GM23338 (cell line): ENCODE results near the gene FGF3. TPM values are rescaled to one million over a fixed set of nuclear protein-coding genes. Genes with fewer than 3 reads are reported as not detected.

Experiments
- ATAC-seq: fragments of 200-7000 bp; cut with Tn5 transposase; 3 replicates; pipeline ENCODE4 v1.9.1; 2020
- DNase-seq: peaks from one replicate; pipeline ENCODE4 v3.0.0-alpha.2; 2015; ENCODE audit warnings: low spot score
- H2AFZ ChIP-seq: fragments of 200-600 bp; sonication (generic); 2 replicates; pipeline ENCODE4 v1.8.0; 2016; ENCODE audit warnings: antibody characterized with exemption, mild to moderate bottlenecking, moderate library complexity
- H3F3A ChIP-seq: fragments of 200-600 bp; sonication (generic); replicated peaks from 2 replicates; pipeline ENCODE4 v1.8.0; 2017; ENCODE audit warnings: antibody characterized with exemption, mixed run types, low read depth
- H3K27ac ChIP-seq: fragments of 200-600 bp; sonication (generic); 2 replicates; pipeline ENCODE4 v1.6.1; 2016; ENCODE audit warnings: low read depth
- H3K27me3 ChIP-seq: fragments of 200-600 bp; sonication (generic); 2 replicates; pipeline ENCODE4 v1.8.0; 2016; ENCODE audit warnings: mild to moderate bottlenecking, mixed run types, moderate library complexity; ENCODE audit not compliant: insufficient read depth
- H3K36me3 ChIP-seq: fragments of 200-600 bp; sonication (generic); 2 replicates; pipeline ENCODE4 v1.8.0; 2016; ENCODE audit warnings: mild to moderate bottlenecking; ENCODE audit not compliant: insufficient read depth
- H3K4me1 ChIP-seq: fragments of 200-600 bp; sonication (generic); 2 replicates; pipeline ENCODE4 v1.8.0; 2016; ENCODE audit warnings: mild to moderate bottlenecking, moderate library complexity; ENCODE audit not compliant: insufficient read depth
- H3K4me2 ChIP-seq: fragments of 200-600 bp; sonication (generic); 2 replicates; pipeline ENCODE4 v1.7.1; 2017; ENCODE audit warnings: mixed run types
- H3K4me3 ChIP-seq: fragments of 200-600 bp; sonication (generic); 2 replicates; pipeline ENCODE4 v1.6.1; 2016; ENCODE audit warnings: mixed run types
- H3K79me2 ChIP-seq: fragments of 200-600 bp; sonication (generic); replicated peaks from 2 replicates; pipeline ENCODE4 v1.8.0; 2017; ENCODE audit warnings: mild to moderate bottlenecking; ENCODE audit not compliant: insufficient read depth
- H3K9me2 ChIP-seq: fragments of 200-600 bp; sonication (generic); 2 replicates; pipeline ENCODE4 v1.8.0; 2017; ENCODE audit not compliant: insufficient read depth
- H4K20me1 ChIP-seq: fragments of 200-600 bp; sonication (generic); replicated peaks from 2 replicates; pipeline ENCODE4 v1.8.0; 2017; ENCODE audit warnings: mild to moderate bottlenecking; ENCODE audit not compliant: insufficient read depth
- H3K27ac Mint-ChIP-seq: 2 replicates; pipeline ENCODE4 v1.8.0; 2020; ENCODE audit warnings: inconsistent platforms, mild to moderate bottlenecking, moderate library complexity, mixed read lengths
- H3K27me3 Mint-ChIP-seq: 3 replicates; pipeline ENCODE4 v1.8.0; 2022; ENCODE audit warnings: low read depth, mild to moderate bottlenecking, moderate library complexity, mixed read lengths, inconsistent platforms; ENCODE audit not compliant: insufficient read depth, poor library complexity
- H3K36me3 Mint-ChIP-seq: 3 replicates; pipeline ENCODE4 v1.8.0; 2021; ENCODE audit warnings: low read depth, mild to moderate bottlenecking, inconsistent platforms, moderate library complexity, mixed read lengths
- H3K4me1 Mint-ChIP-seq: 3 replicates; pipeline ENCODE4 v1.8.0; 2020; ENCODE audit warnings: mild to moderate bottlenecking, inconsistent platforms, mixed read lengths
- H3K4me3 Mint-ChIP-seq: 3 replicates; pipeline ENCODE4 v1.8.0; 2021; ENCODE audit warnings: moderate library complexity, mild to moderate bottlenecking, inconsistent platforms, mixed read lengths
- H3K9me3 Mint-ChIP-seq: 3 replicates; pipeline ENCODE4 v1.8.0; 2020; ENCODE audit warnings: moderate library complexity, mild to moderate bottlenecking, inconsistent platforms, mixed read lengths
- CREB1 ChIP-seq: fragments of 250-450 bp; sonication (Bioruptor Pico); IDR thresholded peaks from 2 replicates; pipeline ENCODE4 v1.5.0; 2020; ENCODE audit warnings: low read depth, mild to moderate bottlenecking, moderate library complexity
- ETS1 ChIP-seq: IDR thresholded peaks from 2 replicates; pipeline ENCODE4 v1.6.1; 2016; ENCODE audit warnings: antibody characterized with exemption
- EZH2 ChIP-seq: fragments of 200-600 bp; sonication (generic); IDR thresholded peaks from one replicate; pipeline ENCODE4 v1.8.0; 2017; ENCODE audit warnings: antibody characterized with exemption, mild to moderate bottlenecking, low read depth; ENCODE audit not compliant: unreplicated experiment
- EZH2phosphoT487 ChIP-seq: fragments of 200-600 bp; sonication (generic); IDR thresholded peaks from one replicate; pipeline ENCODE4 v1.8.1; 2018; ENCODE audit warnings: antibody characterized with exemption; ENCODE audit not compliant: unreplicated experiment
- JUNB ChIP-seq: IDR thresholded peaks from one replicate; pipeline ENCODE4 v1.6.1; 2016; ENCODE audit warnings: antibody characterized with exemption; ENCODE audit not compliant: unreplicated experiment
- NANOG ChIP-seq: IDR thresholded peaks from 2 replicates; pipeline ENCODE4 v1.6.1; 2016; ENCODE audit warnings: antibody characterized with exemption, borderline replicate concordance
- POLR2AphosphoS5 ChIP-seq: IDR thresholded peaks from 2 replicates; pipeline ENCODE4 v1.6.1; 2016; ENCODE audit warnings: antibody characterized with exemption, low read depth
- STAT1 ChIP-seq: IDR thresholded peaks from one replicate; pipeline ENCODE4 v1.6.1; 2016; ENCODE audit warnings: antibody characterized with exemption; ENCODE audit not compliant: unreplicated experiment
- ZNF114 ChIP-seq: fragments of 250-450 bp; sonication (Bioruptor Pico); IDR thresholded peaks from 2 replicates; pipeline ENCODE4 v1.5.0; 2020; ENCODE audit warnings: mild to moderate bottlenecking, moderate library complexity
- ZNF331 ChIP-seq: fragments of 250-450 bp; sonication (Bioruptor Pico); IDR thresholded peaks from 2 replicates; pipeline ENCODE4 v1.5.0; 2020; ENCODE audit warnings: low read depth, mild to moderate bottlenecking, moderate library complexity
- ZNF462 ChIP-seq: fragments of 250-450 bp; sonication (Bioruptor Pico); IDR thresholded peaks from 2 replicates; pipeline ENCODE4 v1.5.0; 2020; ENCODE audit warnings: mild to moderate bottlenecking, moderate library complexity
- polyA plus RNA-seq: library from polyadenylated mRNA; unstranded; fragments of >200 nt; fragmentation: Nextera tagmentation; extraction: Ambion mirVana; gene quantifications from 2 replicates; pipeline ENCODE4 v1.2.1, GENCODE V29; 2016
- total RNA-seq: library from RNA; depleted of rRNA; stranded (reverse); fragments of >200 nt; shearing (Covaris generic); gene quantifications from 2 replicates; pipeline ENCODE4 v1.2.3, GENCODE V29; 2014
- TF ChIP-seq, protein P1 (sequence below), 2 experiments: fragments of 200-600 bp in 1 of 2; sonication (generic) in 1 of 2; conservative IDR thresholded peaks; 2 replicates each; pipeline versions ENCODE4 v1.5.1 to v1.6.1; 2016 to 2017; ENCODE audit warnings: antibody characterized with exemption in 2 of 2, low read depth in 2 of 2, mild to moderate bottlenecking in 2 of 2, moderate library complexity in 1 of 2
- TF ChIP-seq, protein P2 (sequence below): IDR thresholded peaks from one replicate; pipeline ENCODE4 v1.6.1; 2018; ENCODE audit warnings: antibody characterized with exemption; ENCODE audit not compliant: unreplicated experiment

The FGF3 gene
- total and polyA plus RNA-seq, 2 experiments from 2014 or later = 1.2 TPM; not detected in 1

GRCh38 chr11:69807106-69807815 lies 12.0 kb downstream of the FGF3 start:
- H3K4me2 ChIP-seq = no peak overlapping the region
- no peaks in the 10 kb centered on the region; the same call in 1 of the 2 replicates for H3K9me2 ChIP-seq
- no peak overlapping the region for H3K4me3 Mint-ChIP-seq
- no peaks in the 10 kb centered on the region for H4K20me1 ChIP-seq
- no peaks in the 10 kb centered on the region for H3K36me3 Mint-ChIP-seq
- no peaks in the 10 kb centered on the region for H3F3A ChIP-seq
- H3K79me2 ChIP-seq = no peaks in the 10 kb centered on the region
- no peak overlapping the region for H3K4me3 ChIP-seq
- H3K27ac ChIP-seq = no peak overlapping the region
- H3K36me3 ChIP-seq = no peaks in the 10 kb centered on the region
- DNase-seq (no peak), ATAC-seq (no peak)
- H2AFZ ChIP-seq = no peak overlapping the region
- peaks cover 13% of the 10 kb centered on the region for H3K27me3 Mint-ChIP-seq
- TF ChIP-seq JUNB (no peak), POLR2AphosphoS5 (no peak), NANOG (no peak), CREB1 (CRISPR knock-in tag) (no peak), ZNF462 (CRISPR knock-in tag) (no peak), STAT1 (no peak), ZNF114 (CRISPR knock-in tag) (no peak), EZH2 (no peak), EZH2phosphoT487 (no peak), ETS1 (no peak), ZNF331 (CRISPR knock-in tag) (no peak)
- TF ChIP-seq, protein P1, sequence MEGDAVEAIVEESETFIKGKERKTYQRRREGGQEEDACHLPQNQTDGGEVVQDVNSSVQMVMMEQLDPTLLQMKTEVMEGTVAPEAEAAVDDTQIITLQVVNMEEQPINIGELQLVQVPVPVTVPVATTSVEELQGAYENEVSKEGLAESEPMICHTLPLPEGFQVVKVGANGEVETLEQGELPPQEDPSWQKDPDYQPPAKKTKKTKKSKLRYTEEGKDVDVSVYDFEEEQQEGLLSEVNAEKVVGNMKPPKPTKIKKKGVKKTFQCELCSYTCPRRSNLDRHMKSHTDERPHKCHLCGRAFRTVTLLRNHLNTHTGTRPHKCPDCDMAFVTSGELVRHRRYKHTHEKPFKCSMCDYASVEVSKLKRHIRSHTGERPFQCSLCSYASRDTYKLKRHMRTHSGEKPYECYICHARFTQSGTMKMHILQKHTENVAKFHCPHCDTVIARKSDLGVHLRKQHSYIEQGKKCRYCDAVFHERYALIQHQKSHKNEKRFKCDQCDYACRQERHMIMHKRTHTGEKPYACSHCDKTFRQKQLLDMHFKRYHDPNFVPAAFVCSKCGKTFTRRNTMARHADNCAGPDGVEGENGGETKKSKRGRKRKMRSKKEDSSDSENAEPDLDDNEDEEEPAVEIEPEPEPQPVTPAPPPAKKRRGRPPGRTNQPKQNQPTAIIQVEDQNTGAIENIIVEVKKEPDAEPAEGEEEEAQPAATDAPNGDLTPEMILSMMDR (conservative IDR thresholded peaks at IDR 0.05; ENCODE audit: low read depth in 2 of 2) = no peak
- TF ChIP-seq, protein P2, sequence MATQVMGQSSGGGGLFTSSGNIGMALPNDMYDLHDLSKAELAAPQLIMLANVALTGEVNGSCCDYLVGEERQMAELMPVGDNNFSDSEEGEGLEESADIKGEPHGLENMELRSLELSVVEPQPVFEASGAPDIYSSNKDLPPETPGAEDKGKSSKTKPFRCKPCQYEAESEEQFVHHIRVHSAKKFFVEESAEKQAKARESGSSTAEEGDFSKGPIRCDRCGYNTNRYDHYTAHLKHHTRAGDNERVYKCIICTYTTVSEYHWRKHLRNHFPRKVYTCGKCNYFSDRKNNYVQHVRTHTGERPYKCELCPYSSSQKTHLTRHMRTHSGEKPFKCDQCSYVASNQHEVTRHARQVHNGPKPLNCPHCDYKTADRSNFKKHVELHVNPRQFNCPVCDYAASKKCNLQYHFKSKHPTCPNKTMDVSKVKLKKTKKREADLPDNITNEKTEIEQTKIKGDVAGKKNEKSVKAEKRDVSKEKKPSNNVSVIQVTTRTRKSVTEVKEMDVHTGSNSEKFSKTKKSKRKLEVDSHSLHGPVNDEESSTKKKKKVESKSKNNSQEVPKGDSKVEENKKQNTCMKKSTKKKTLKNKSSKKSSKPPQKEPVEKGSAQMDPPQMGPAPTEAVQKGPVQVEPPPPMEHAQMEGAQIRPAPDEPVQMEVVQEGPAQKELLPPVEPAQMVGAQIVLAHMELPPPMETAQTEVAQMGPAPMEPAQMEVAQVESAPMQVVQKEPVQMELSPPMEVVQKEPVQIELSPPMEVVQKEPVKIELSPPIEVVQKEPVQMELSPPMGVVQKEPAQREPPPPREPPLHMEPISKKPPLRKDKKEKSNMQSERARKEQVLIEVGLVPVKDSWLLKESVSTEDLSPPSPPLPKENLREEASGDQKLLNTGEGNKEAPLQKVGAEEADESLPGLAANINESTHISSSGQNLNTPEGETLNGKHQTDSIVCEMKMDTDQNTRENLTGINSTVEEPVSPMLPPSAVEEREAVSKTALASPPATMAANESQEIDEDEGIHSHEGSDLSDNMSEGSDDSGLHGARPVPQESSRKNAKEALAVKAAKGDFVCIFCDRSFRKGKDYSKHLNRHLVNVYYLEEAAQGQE = no peak
- H3K27ac Mint-ChIP-seq = no peak overlapping the region
- H3K9me3 Mint-ChIP-seq = no peaks in the 10 kb centered on the region
- H3K4me1 ChIP-seq = no peaks in the 10 kb centered on the region
- H3K4me1 Mint-ChIP-seq = peaks cover 5% of the 10 kb centered on the region; the same call in 2 of the 3 replicates
- H3K27me3 ChIP-seq = no peaks in the 10 kb centered on the region
